ENCODE results near the gene JMJD6.

DNA sequence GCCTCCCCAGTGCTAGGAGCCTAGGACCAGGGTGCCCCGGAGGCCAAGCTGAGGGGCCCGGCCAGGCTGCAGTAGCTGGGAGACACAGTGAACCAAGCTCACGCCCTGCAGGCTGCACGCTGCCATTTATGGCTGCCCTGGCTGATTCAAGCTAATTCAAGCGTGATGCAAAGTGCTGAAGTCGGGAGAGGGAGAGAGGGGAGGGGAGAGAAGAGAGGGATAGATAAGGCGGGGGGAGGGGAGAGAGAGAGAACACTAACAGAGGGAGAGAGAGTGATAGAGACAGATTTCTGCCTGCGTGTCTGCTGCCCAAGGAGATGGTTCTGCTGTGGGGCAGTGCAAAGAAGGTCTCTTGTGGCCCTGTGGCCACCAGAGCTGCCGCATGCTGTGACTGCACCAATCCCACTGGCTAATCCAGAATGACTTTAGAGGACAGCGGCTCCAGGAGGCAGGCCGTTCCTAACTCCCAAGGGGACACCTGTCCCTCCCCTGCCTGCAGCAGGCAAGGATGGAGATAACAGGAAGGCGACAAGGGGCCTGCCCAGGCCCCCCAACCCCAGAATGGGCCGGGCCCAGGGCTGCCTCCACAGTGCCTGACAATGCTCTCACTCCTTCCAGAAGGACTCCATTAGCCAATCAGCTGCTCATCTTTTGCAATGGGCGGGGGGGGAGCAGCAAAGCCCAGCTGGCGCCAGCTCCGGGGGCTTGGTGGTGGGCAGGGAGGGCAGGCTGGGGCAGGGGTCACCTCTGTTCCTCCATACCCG is 28.5 kb downstream of the JMJD6 start:
- TF ChIP-seq CTCF (IDR thresholded peaks at IDR 0.05) (no peak), POLR2A (IDR thresholded peaks at IDR 0.05) (no peak)

All from breast epithelium (tissue), 3 donors.